Measurements from ENCODE around the gene SIX5. TPM values are rescaled to one million over a fixed set of nuclear protein-coding genes. Genes with fewer than 3 reads are reported as not detected.
A peak's percentile ranks its signal among the peaks of the same experiment; 100 is the strongest.

SIX5 gene
- total and polyA plus RNA-seq, 9 of the 15 experiments (the other 6 are each of a cell fraction or from before 2014, with no cell fraction given) = 1.4 to 17.2 (median 7.4) TPM; not detected in 2

DNA sequence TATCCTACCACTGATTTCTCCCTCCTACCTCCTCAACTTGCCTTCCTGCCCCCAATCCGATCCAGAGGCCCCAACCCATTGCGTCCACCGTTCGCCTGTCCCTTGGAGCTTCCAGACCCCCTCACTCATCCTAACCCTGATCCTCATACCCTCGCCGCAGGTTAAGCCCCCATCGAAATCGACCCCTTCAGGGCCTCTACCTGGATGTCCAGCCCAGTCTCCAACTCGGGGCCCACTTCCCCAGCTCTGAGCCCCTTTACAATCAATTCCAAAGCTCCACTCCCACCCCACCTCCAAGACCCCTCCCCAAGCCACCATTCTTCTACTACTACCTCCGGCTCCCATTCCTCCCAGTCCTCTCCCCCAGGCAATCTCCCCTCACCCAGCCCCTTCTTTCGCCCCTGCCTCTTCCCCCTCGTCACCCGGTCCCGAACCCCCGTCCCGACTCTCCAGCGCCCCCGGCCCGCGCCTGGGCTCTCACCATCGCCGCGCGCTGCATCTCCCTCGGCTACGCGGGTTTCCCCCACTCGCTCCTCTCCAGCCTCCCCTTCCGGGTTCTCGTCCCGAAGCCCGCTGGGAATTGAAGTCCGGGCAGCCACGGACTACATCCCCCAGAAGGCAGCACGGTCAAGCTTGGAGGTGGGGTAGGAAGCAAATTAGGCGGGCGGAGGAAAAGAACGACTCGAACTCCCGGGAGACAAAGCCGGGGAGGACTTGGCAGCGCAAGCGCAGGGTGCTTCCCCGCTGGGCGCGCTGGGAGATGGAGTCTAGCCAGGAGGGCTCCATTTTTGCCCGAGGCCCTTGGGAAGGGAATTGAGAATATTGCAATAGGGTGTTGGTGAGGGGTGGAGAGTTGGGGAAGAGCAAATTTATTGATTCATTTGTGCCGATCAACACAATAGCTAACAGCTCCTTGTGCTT, 38.4 kb downstream of the SIX5 start, which contains the start of gene FBXO46 (continued):
- TF ChIP-seq, protein P1, sequence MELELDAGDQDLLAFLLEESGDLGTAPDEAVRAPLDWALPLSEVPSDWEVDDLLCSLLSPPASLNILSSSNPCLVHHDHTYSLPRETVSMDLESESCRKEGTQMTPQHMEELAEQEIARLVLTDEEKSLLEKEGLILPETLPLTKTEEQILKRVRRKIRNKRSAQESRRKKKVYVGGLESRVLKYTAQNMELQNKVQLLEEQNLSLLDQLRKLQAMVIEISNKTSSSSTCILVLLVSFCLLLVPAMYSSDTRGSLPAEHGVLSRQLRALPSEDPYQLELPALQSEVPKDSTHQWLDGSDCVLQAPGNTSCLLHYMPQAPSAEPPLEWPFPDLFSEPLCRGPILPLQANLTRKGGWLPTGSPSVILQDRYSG (tag; conservative IDR thresholded peaks at IDR 0.05; ENCODE audit: low read depth) = no peak; the same call in 1 of the 2 replicates
- TF ChIP-seq SRF (CRISPR knock-in tag; IDR thresholded peaks at IDR 0.05) (peak in 1 of 2 experiments; percentile 82; a peak in 2 of 4 replicates), ZNF696 (CRISPR knock-in tag; conservative IDR thresholded peaks at IDR 0.05) (no peak), KDM2B (CRISPR knock-in tag; IDR thresholded peaks at IDR 0.05) (no peak), BDP1 (IDR thresholded peaks at IDR 0.05; ENCODE audit: insufficient read depth, insufficient read length) (no peak), ZNF324 (CRISPR knock-in tag; IDR thresholded peaks at IDR 0.05) (no peak), L3MBTL2 (IDR thresholded peaks at IDR 0.05) (peak; percentile 32; the same call in 1 of the 2 replicates), ZNF584 (CRISPR knock-in tag; IDR thresholded peaks at IDR 0.05; ENCODE audit: low read depth) (no peak), TAF9B (IDR thresholded peaks at IDR 0.05; ENCODE audit: partially characterized antibody) (no peak), ZNF431 (CRISPR knock-in tag; IDR thresholded peaks at IDR 0.05) (no peak), MECOM (CRISPR knock-in tag; IDR thresholded peaks at IDR 0.05) (no peak), RHOXF2B (CRISPR knock-in tag; conservative IDR thresholded peaks at IDR 0.05) (no peak), ZNF507 (tag; conservative IDR thresholded peaks at IDR 0.05) (no peak), PRDM10 (IDR thresholded peaks at IDR 0.05; ENCODE audit: partially characterized antibody) (peak; percentile 59), SIN3A (IDR thresholded peaks at IDR 0.05; ENCODE audit: borderline replicate concordance in 2 of 2, control insufficient read depth in 1 of 2, low read depth in 2 of 2, low read length in 2 of 2) (peak; percentile 39 to 50; a peak in 1 of 4 replicates), PML (IDR thresholded peaks at IDR 0.05; ENCODE audit: low read length) (peak; percentile 59; the same call in 1 of the 2 replicates), PRPF4 (IDR thresholded peaks at IDR 0.05; ENCODE audit: insufficient read depth, low read depth, low read length, poor library complexity, severe bottlenecking) (no peak), CC2D1A (IDR thresholded peaks at IDR 0.05) (0 out of 2 replicates have a peak, but pooled peaks have one; percentile 11)
- TF ChIP-seq, protein P2, sequence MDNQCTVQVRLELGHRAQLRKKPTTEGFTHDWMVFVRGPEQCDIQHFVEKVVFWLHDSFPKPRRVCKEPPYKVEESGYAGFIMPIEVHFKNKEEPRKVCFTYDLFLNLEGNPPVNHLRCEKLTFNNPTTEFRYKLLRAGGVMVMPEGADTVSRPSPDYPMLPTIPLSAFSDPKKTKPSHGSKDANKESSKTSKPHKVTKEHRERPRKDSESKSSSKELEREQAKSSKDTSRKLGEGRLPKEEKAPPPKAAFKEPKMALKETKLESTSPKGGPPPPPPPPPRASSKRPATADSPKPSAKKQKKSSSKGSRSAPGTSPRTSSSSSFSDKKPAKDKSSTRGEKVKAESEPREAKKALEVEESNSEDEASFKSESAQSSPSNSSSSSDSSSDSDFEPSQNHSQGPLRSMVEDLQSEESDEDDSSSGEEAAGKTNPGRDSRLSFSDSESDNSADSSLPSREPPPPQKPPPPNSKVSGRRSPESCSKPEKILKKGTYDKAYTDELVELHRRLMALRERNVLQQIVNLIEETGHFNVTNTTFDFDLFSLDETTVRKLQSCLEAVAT (IDR thresholded peaks at IDR 0.05) = 0 out of 4 replicates have a peak, but pooled peaks have one; percentile 20 to 51
- TF ChIP-seq, protein P3, sequence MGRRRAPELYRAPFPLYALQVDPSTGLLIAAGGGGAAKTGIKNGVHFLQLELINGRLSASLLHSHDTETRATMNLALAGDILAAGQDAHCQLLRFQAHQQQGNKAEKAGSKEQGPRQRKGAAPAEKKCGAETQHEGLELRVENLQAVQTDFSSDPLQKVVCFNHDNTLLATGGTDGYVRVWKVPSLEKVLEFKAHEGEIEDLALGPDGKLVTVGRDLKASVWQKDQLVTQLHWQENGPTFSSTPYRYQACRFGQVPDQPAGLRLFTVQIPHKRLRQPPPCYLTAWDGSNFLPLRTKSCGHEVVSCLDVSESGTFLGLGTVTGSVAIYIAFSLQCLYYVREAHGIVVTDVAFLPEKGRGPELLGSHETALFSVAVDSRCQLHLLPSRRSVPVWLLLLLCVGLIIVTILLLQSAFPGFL (CRISPR knock-in tag; IDR thresholded peaks at IDR 0.05) = no peak
